WTC11 (cell line): Measurements from ENCODE around the gene SLC7A5. TPM values are rescaled to one million over a fixed set of nuclear protein-coding genes. Genes with fewer than 3 reads are reported as not detected.

Source experiments
- ATAC-seq: fragments of 200-7000 bp; cut with Tn5 transposase; 2 replicates; pipeline ENCODE4 v1.10.0; 2021; ENCODE audit warnings: mild to moderate bottlenecking, moderate library complexity
- CTCF ChIA-PET: fragments of 300-600 bp; sonication (Branson Sonifier 250); formaldehyde crosslinking; loops from one replicate; lab custom pipeline; 2021; ENCODE audit warnings: antibody characterized with exemption; lab: Charles Lee
- POLR2A ChIA-PET: fragments of 350-600 bp; sonication (Branson Sonifier 250); formaldehyde crosslinking; loops from one replicate; lab custom pipeline; 2021; ENCODE audit warnings: antibody characterized with exemption; lab: Charles Lee
- DNase-seq: peaks from one replicate; pipeline ENCODE4 v3.0.0; 2021; ENCODE audit warnings: low spot score
- H3K27ac Mint-ChIP-seq: 2 replicates; pipeline ENCODE4 v1.8.0; 2021; ENCODE audit warnings: mixed read lengths
- H3K27me3 Mint-ChIP-seq: 2 replicates; pipeline ENCODE4 v1.8.0; 2021; ENCODE audit warnings: low read depth, mild to moderate bottlenecking, moderate library complexity, mixed read lengths
- H3K36me3 Mint-ChIP-seq: 2 replicates; pipeline ENCODE4 v1.8.0; 2021; ENCODE audit warnings: mixed read lengths
- H3K4me1 Mint-ChIP-seq: 2 replicates; pipeline ENCODE4 v1.8.0; 2022; ENCODE audit warnings: mixed read lengths
- H3K4me3 Mint-ChIP-seq: 2 replicates; pipeline ENCODE4 v1.8.0; 2021; ENCODE audit warnings: mild to moderate bottlenecking, moderate library complexity, mixed read lengths
- H3K9me3 Mint-ChIP-seq: 2 replicates; pipeline ENCODE4 v1.8.0; 2021; ENCODE audit warnings: mixed read lengths
- ATF2 ChIP-seq: sonication (generic); formaldehyde crosslinking; IDR thresholded peaks from 2 replicates; pipeline ENCODE4 v1.8.1; 2022; ENCODE audit warnings: low read depth, missing genetic modification reagents, borderline replicate concordance
- ATF6 ChIP-seq: sonication (generic); formaldehyde crosslinking; IDR thresholded peaks from 2 replicates; pipeline ENCODE4 v1.8.1; 2023; ENCODE audit warnings: mild to moderate bottlenecking, missing genetic modification reagents
- CBFB ChIP-seq: sonication (generic); formaldehyde crosslinking; IDR thresholded peaks from 2 replicates; pipeline ENCODE4 v1.8.1; 2022; ENCODE audit warnings: mild to moderate bottlenecking, low read depth, missing genetic modification reagents
- CTCF ChIP-seq: fragments of 200-600 bp; IDR thresholded peaks from 2 replicates; pipeline ENCODE4 v1.8.0; 2022; ENCODE audit warnings: antibody characterized with exemption
- E2F5 ChIP-seq: sonication (generic); formaldehyde crosslinking; IDR thresholded peaks from 2 replicates; pipeline ENCODE4 v1.8.1; 2022; ENCODE audit warnings: mild to moderate bottlenecking, moderate library complexity, missing genetic modification reagents
- ERG ChIP-seq: fragments of 250-450 bp; sonication (Bioruptor Pico); IDR thresholded peaks from 2 replicates; pipeline ENCODE4 v1.8.0; 2021; ENCODE audit warnings: mild to moderate bottlenecking
- NR1H2 ChIP-seq: sonication (generic); formaldehyde crosslinking; IDR thresholded peaks from 2 replicates; pipeline ENCODE4 v1.9.0; 2021; ENCODE audit warnings: mild to moderate bottlenecking, moderate library complexity, missing genetic modification reagents
- RORB ChIP-seq: fragments of 250-450 bp; sonication (Bioruptor Pico); IDR thresholded peaks from 2 replicates; pipeline ENCODE4 v1.9.0; 2021; ENCODE audit warnings: mild to moderate bottlenecking
- SMAD3 ChIP-seq: sonication (generic); formaldehyde crosslinking; IDR thresholded peaks from 2 replicates; pipeline ENCODE4 v1.8.0; 2022; ENCODE audit warnings: missing genetic modification reagents, mild to moderate bottlenecking, borderline replicate concordance
- SP1 ChIP-seq: sonication (generic); formaldehyde crosslinking; conservative IDR thresholded peaks from 2 replicates; pipeline ENCODE4 v1.8.1; 2022; ENCODE audit warnings: missing genetic modification reagents
- TEAD1 ChIP-seq: sonication (generic); formaldehyde crosslinking; IDR thresholded peaks from 2 replicates; pipeline ENCODE4 v1.8.0; 2022; ENCODE audit warnings: mild to moderate bottlenecking, missing genetic modification reagents
- ZNF671 ChIP-seq: fragments of 250-450 bp; sonication (Bioruptor Pico); IDR thresholded peaks from 2 replicates; pipeline ENCODE4 v1.8.0; 2021; ENCODE audit warnings: mild to moderate bottlenecking
- total RNA-seq: library from RNA; stranded (reverse); gene quantifications from 3 replicates; pipeline ENCODE4 v1.2.3, GENCODE V29; 2021
- TF ChIP-seq, protein P1 (sequence below): sonication (generic); formaldehyde crosslinking; conservative IDR thresholded peaks from 2 replicates; pipeline ENCODE4 v1.8.1; 2022; ENCODE audit warnings: mild to moderate bottlenecking, missing genetic modification reagents
- TF ChIP-seq, protein P2 (sequence below): sonication (generic); formaldehyde crosslinking; IDR thresholded peaks from 2 replicates; pipeline ENCODE4 v1.8.1; 2023; ENCODE audit warnings: mild to moderate bottlenecking, missing genetic modification reagents
- TF ChIP-seq, protein P3 (sequence below): sonication (generic); formaldehyde crosslinking; IDR thresholded peaks from 2 replicates; pipeline ENCODE4 v1.8.1; 2022; ENCODE audit warnings: missing genetic modification reagents, borderline replicate concordance

Gene SLC7A5
- total RNA-seq, 1 experiment from 2014 or later: 197 TPM

DNA sequence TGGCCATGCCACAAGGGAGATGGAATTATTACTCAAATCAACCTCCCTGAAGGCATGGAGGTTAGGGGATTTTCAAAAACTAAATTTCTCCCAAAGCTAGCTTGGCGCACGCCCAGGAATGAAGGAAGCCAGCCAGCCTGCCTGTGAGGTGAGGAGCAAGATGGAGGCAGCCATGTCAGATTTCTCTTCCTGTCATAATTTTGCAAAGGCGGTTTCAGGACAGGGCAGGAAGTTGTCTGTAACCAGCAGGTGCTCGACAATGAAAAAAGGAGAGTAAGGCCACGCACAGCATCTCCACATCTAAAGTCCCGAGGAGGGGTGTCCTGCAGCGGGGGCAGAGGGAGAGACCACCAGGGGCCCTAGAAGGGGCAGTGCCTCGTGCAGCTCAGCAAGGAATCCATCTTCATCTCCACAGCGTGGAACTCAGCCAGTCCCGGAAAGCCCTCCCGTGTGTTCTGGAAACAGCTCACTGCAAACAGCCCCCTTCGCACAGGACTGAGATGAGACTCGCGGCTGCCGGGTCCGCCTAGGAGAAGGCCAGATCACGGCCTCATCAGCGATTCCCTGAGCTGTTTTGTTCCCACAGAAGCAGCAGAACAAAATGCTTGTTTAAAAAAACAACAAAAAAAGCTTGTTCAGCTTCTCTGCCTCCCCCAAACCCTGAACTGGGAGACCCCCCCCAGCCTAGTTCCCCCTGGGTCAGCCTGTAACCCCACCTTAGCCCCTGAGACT lies 47.8 kb downstream of the SLC7A5 start:
- no peak for DNase-seq
- ATAC-seq: no peak
- Mint-ChIP-seq H3K36me3 (peaks cover 12% of the 10 kb centered on the region), H3K27ac (no peak overlapping the region), H3K4me3 (no peak overlapping the region), H3K27me3 (no peaks in the 10 kb centered on the region; the same call in none of the 2 replicates), H3K4me1 (peaks cover 62% of the 10 kb centered on the region), H3K9me3 (peaks cover 15% of the 10 kb centered on the region)
- ChIA-PET POLR2A (interaction anchor here (1.1 kb wide), 1 partner anchor 42 kb away, joined by 7 read pairs; no protein-coding TSS in a partner anchor), CTCF (interaction anchor here (0.7 to 2.4 kb wide), 7 partner anchors 19 to 53 kb away, joined by 3 to 11 read pairs (median 8); no protein-coding TSS in a partner anchor)
- TF ChIP-seq, protein P1, sequence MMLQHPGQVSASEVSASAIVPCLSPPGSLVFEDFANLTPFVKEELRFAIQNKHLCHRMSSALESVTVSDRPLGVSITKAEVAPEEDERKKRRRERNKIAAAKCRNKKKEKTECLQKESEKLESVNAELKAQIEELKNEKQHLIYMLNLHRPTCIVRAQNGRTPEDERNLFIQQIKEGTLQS: no peak
- TF ChIP-seq SP1 (CRISPR knock-in tag) (no peak), E2F5 (no peak), TEAD1 (no peak), CBFB (CRISPR knock-in tag) (no peak), SMAD3 (no peak), CTCF (no peak), RORB (CRISPR knock-in tag) (no peak), ZNF671 (no peak), ERG (CRISPR knock-in tag) (no peak), ATF2 (CRISPR knock-in tag) (no peak), NR1H2 (CRISPR knock-in tag) (no peak), ATF6 (CRISPR knock-in tag) (no peak)
- TF ChIP-seq, protein P2, sequence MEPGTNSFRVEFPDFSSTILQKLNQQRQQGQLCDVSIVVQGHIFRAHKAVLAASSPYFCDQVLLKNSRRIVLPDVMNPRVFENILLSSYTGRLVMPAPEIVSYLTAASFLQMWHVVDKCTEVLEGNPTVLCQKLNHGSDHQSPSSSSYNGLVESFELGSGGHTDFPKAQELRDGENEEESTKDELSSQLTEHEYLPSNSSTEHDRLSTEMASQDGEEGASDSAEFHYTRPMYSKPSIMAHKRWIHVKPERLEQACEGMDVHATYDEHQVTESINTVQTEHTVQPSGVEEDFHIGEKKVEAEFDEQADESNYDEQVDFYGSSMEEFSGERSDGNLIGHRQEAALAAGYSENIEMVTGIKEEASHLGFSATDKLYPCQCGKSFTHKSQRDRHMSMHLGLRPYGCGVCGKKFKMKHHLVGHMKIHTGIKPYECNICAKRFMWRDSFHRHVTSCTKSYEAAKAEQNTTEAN: no peak
- TF ChIP-seq, protein P3, sequence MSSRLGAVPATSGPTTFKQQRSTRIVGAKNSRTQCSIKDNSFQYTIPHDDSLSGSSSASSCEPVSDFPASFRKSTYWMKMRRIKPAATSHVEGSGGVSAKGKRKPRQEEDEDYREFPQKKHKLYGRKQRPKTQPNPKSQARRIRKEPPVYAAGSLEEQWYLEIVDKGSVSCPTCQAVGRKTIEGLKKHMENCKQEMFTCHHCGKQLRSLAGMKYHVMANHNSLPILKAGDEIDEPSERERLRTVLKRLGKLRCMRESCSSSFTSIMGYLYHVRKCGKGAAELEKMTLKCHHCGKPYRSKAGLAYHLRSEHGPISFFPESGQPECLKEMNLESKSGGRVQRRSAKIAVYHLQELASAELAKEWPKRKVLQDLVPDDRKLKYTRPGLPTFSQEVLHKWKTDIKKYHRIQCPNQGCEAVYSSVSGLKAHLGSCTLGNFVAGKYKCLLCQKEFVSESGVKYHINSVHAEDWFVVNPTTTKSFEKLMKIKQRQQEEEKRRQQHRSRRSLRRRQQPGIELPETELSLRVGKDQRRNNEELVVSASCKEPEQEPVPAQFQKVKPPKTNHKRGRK: no peak
